ENCODE measurements around the gene ARHGAP29.

- TF ChIP-seq GATA2 (IDR thresholded peaks at IDR 0.05; ENCODE audit: low read depth, low read length) (no peak), GATA3 (IDR thresholded peaks at IDR 0.05; ENCODE audit: low read depth, low read length) (no peak)
These were observed 106.4 kb downstream of the ARHGAP29 start for GRCh38 chr1:94130851-94131595.

Data from SH-SY5Y (cell line).